SJSA1 (cell line): ENCODE results near the gene XKR8. TPM values are rescaled to one million over a fixed set of nuclear protein-coding genes. Genes with fewer than 3 reads are reported as not detected.

Experiments
- DNase-seq, 2 experiments: peaks; one replicate each; pipeline ENCODE4 v3.0.0-alpha.2; 2015 to 2020; ENCODE audit warnings: low spot score in 2 of 2, low read depth in 1 of 2
- H3K27ac ChIP-seq: fragments of 250-450 bp; sonication (Bioruptor Pico); 2 replicates; pipeline ENCODE4 v1.5.1; 2020; ENCODE audit warnings: mild to moderate bottlenecking, moderate library complexity
- H3K27me3 ChIP-seq: fragments of 250-450 bp; sonication (Bioruptor Pico); replicated peaks from 2 replicates; pipeline ENCODE4 v1.5.1; 2020; ENCODE audit warnings: mild to moderate bottlenecking, moderate library complexity
- H3K36me3 ChIP-seq: fragments of 250-450 bp; sonication (Bioruptor Pico); 2 replicates; pipeline ENCODE4 v1.5.1; 2020; ENCODE audit warnings: mild to moderate bottlenecking
- H3K4me1 ChIP-seq: fragments of 250-450 bp; sonication (Bioruptor Pico); replicated peaks from 2 replicates; pipeline ENCODE4 v1.6.1; 2021; ENCODE audit warnings: mild to moderate bottlenecking
- H3K4me3 ChIP-seq: fragments of 250-450 bp; sonication (Bioruptor Pico); 2 replicates; pipeline ENCODE4 v1.5.1; 2020; ENCODE audit warnings: mild to moderate bottlenecking
- H3K9me3 ChIP-seq: fragments of 250-450 bp; sonication (Bioruptor Pico); replicated peaks from 2 replicates; pipeline ENCODE4 v1.5.1; 2020; ENCODE audit warnings: mild to moderate bottlenecking
- total RNA-seq: library from RNA; depleted of rRNA; stranded (reverse); fragments of >200 nt; shearing (Covaris generic); gene quantifications from 2 replicates; pipeline ENCODE4 v1.2.3, GENCODE V29; 2014; rRNA removed

The XKR8 gene, protein sequence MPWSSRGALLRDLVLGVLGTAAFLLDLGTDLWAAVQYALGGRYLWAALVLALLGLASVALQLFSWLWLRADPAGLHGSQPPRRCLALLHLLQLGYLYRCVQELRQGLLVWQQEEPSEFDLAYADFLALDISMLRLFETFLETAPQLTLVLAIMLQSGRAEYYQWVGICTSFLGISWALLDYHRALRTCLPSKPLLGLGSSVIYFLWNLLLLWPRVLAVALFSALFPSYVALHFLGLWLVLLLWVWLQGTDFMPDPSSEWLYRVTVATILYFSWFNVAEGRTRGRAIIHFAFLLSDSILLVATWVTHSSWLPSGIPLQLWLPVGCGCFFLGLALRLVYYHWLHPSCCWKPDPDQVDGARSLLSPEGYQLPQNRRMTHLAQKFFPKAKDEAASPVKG
- total RNA-seq, result 2.9 and 4.9 TPM in 2 replicates

DNA sequence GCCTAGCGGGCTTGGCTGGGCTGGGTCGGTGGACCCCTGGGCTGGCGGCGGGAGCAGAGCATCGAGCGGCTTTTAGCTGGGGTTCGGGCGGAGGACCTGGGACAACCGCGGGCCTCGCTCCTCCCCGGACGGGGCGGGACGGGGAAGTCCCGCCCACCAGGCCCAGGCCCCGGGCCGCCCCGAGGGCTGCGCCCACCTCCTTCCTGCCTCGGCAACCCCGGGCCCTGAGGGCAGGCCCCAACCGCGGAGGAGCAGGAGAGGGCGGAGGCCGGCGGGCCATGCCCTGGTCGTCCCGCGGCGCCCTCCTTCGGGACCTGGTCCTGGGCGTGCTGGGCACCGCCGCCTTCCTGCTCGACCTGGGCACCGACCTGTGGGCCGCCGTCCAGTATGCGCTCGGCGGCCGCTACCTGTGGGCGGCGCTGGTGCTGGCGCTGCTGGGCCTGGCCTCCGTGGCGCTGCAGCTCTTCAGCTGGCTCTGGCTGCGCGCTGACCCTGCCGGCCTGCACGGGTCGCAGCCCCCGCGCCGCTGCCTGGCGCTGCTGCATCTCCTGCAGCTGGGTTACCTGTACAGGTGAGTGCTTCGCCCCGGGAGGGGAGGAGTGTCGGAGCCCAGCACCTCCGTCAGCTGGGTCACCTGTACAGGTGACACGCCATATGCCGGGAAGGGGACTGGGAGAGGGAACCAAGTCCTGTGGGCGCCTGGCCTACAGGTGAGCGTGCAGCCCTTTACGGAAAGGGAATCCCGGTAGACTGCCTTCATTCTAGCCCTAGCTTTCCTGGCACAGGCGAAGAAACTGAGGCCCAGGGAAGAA, at the start of gene XKR8:
XKR8 (plus strand) TSS at position 182 of the 812 bp plus-strand sequence; CDS start at position 279, 97 bp downstream.
- no peaks in the 10 kb centered on the region for H3K36me3 ChIP-seq
- DNase-seq, result peak; percentile 75 to 81
- H3K4me1 ChIP-seq, result peaks cover 25% of the 10 kb centered on the region
- H3K27me3 ChIP-seq, result no peaks in the 10 kb centered on the region
- H3K27ac ChIP-seq, result peak within 1 kb of the TSS; percentile 63
- H3K4me3 ChIP-seq, result peak within 1 kb of the TSS; percentile 59
- H3K9me3 ChIP-seq, result no peaks in the 10 kb centered on the region

DNA sequence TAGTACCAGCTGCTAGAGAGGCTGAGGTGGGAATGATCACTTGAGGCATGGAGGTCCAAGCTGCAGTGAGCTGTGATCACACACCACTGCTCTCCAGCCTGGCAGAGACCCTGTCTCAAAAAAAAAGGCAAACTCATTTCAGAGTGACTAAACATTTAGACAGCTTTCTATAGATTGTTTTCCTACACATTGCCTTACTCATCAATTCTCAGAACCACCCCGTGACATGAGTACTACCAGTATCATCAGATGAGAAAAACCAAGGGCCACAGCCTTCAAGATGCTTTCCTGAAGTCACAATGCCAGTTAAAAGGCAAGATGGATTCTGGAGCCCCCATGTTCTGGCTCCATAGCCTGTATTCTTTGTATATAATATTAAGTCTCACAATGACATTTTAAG, 47.3 kb upstream of the XKR8 start:
- Histone ChIP-seq H3K27me3 (no peaks in the 10 kb centered on the region), H3K27ac (no peak overlapping the region), H3K4me1 (peaks cover 3% of the 10 kb centered on the region; the same call in 1 of the 2 replicates), H3K4me3 (no peak overlapping the region), H3K36me3 (peaks cover 19% of the 10 kb centered on the region), H3K9me3 (peaks cover 6% of the 10 kb centered on the region)
- DNase-seq, result no peak

DNA sequence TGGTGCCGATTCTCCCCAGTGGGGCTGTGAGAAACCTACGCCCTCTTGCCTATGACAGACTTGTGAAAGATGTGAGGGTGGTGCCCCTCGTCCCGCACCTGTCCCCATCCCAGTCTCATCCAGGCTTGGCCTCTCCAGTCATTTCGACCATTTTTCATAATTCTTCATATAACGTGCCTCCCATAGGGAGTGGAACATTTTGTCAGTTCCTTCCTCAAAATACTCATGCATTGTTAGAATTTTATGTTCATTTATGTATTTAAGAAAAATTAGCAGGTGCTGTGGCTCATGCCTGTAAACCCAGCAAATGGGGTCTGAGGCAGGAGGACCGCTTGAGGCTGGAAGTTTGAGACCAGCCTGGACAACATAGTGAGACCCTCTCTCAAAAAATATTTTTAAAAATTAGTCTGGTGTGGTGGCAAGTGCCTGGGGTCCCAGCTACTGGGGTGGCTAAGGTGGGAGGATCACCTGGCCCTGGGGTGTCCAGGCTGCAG, 44.6 kb upstream of the XKR8 start:
- H3K4me1 ChIP-seq, result peaks cover 3% of the 10 kb centered on the region; the same call in 1 of the 2 replicates
- H3K9me3 ChIP-seq, result peaks cover 6% of the 10 kb centered on the region
- H3K27me3 ChIP-seq, result peaks cover 3% of the 10 kb centered on the region; the same call in 1 of the 2 replicates
- no peak for DNase-seq
- H3K36me3 ChIP-seq, result peaks cover 3% of the 10 kb centered on the region
- H3K27ac ChIP-seq, result no peak overlapping the region
- H3K4me3 ChIP-seq, result peak overlapping the region; percentile 64

DNA sequence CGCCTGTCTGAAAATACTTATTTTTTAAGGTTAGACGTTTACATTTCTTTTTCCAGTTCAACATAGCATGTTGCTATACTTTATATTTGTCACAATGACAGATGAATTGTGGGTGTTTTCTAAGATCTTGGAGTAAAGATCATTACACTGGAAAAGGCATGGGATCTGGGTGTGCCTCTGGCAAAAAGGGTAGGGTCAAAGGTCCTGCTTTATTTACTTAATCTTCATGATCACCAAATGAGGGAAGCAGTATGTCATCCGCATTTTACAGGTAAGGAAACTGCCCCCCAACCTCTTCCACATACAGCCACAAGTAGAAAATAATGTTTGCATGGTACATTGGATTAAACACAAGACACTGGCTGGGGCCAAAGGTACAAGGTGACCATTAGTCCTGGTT, 37.5 kb upstream of the XKR8 start:
- Histone ChIP-seq H3K4me1 (no peaks in the 10 kb centered on the region), H3K9me3 (no peaks in the 10 kb centered on the region), H3K27me3 (peaks cover 3% of the 10 kb centered on the region; the same call in 1 of the 2 replicates), H3K4me3 (no peak overlapping the region), H3K36me3 (no peaks in the 10 kb centered on the region), H3K27ac (no peak overlapping the region)
- DNase-seq, result no peak

DNA sequence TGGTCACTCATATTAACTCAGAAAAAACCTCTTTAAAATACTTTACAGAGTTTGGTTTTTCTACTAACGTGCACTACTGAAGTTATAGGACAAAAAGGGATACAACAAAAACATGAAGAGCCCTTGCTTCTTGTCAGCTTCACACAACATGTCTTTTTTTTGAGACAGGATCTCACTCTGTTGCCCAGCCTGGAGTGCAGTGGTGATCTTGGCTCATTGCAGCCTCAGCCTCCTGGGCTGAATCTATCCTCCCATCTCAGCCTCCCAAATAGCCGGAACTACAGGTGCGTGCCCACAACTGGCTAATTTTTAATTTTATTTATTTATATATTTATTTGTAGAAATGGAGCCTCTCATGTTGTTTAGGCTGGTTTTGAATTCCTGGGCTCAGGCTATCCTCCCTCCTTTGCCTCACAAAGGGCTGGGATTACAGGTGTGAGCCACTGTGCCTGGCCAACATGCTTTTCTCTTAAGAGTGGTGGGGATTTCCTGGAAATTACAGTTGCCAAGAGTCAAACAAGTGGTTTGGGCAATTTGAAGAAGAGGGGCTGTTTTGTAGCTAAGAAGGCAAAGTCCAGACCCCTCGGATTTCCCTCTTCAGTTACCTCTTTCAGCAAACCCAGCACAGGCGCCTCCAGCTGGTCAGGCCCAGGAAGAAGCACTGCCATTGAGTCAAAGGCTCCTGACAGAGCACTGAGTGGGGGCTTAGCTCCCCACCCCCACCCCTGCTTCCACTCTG, 31.4 kb upstream of the XKR8 start:
- no peak overlapping the region for H3K4me3 ChIP-seq
- H3K36me3 ChIP-seq, result no peaks in the 10 kb centered on the region
- no peak overlapping the region for H3K27ac ChIP-seq
- H3K27me3 ChIP-seq, result no peaks in the 10 kb centered on the region
- no peaks in the 10 kb centered on the region for H3K4me1 ChIP-seq
- H3K9me3 ChIP-seq, result no peaks in the 10 kb centered on the region
- DNase-seq, result no peak

DNA sequence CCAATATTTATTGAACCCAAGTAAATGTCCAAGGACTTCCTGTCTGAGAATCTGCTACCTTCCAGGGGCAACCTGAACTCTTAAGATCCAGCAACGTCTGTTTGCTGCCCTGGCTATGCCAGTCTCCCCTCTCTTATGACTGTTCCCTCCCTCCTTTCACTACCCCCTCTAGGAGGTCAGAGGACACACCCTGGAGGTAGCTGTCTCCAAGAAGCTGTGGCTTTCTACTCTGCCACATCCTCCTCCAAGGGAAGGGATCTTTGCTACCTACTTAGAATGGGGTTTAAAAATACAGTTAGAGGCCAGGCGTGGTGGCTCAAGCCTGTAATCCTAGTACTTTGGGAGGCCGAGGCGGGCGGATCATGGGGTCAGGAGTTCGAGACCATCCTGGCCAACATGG, 28.6 kb upstream of the XKR8 start:
- Histone ChIP-seq H3K36me3 (no peaks in the 10 kb centered on the region), H3K4me3 (no peak overlapping the region), H3K27ac (no peak overlapping the region), H3K27me3 (no peaks in the 10 kb centered on the region), H3K4me1 (no peaks in the 10 kb centered on the region), H3K9me3 (no peaks in the 10 kb centered on the region)
- DNase-seq, result no peak

DNA sequence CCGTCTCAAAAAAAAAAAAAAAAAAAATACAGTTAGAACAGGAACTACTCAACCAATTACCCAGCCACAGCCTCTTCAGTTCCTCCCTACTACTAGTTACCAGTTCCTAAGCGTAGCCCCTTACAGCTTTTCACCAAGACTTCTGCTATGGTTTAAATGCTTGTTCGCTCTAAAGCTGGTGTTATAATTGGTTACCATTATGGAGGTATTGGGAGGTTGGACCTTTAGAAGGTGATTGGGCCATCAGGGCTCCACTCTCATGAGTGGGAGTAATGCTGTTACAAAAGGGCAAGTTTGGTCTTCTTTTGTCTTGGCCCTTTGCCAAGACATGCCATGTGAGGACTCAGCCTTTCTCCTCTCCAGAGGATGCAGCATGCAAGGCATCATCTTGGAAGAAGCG, 28.0 kb upstream of the XKR8 start:
- no peaks in the 10 kb centered on the region for H3K4me1 ChIP-seq
- H3K36me3 ChIP-seq, result no peaks in the 10 kb centered on the region
- H3K27me3 ChIP-seq, result no peaks in the 10 kb centered on the region
- H3K27ac ChIP-seq, result no peak overlapping the region
- no peak for DNase-seq
- H3K4me3 ChIP-seq, result no peak overlapping the region
- no peaks in the 10 kb centered on the region for H3K9me3 ChIP-seq

DNA sequence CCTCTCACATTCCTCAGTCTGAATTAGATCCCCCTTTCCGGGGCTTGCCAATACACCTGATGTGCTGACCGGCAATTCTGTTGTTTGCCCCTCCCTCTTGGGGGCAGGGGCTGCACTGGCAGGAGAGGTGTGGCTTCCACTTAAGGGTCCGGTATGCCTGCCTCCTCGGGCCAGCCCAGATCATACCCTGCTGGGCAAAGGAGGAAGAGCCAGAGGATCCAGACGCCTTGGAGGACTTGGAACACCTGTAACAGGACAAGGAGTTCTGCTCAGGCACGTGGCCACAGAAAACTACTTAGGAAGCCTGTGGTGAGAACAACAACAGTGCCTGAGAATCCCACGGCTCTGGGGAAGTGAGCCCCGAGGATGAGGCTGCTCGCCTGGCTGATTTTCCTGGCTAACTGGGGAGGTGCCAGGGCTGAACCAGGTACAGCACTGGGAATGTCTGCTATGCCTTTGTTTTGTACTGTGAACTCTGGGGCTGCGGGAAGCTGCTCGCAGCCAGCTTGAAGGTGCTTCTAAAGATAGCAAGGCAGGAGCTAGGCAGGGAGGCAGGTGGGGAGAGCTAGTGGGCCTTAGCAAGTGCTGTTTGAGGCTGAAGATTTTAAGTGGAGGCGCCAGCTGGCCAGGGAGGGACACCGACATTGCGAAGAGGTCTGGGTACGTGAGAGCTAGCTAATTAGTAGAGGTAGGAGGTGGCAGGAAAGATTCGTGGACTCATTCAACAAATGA, 24.8 kb upstream of the XKR8 start, which contains the start of gene SMPDL3B:
SMPDL3B (plus strand) TSS at position 183 of the 732 bp plus-strand sequence; CDS start at position 367, 184 bp downstream.
- no peaks in the 10 kb centered on the region for H3K36me3 ChIP-seq
- no peak for DNase-seq
- no peak within 1 kb of the TSS for H3K4me3 ChIP-seq
- no peak within 1 kb of the TSS for H3K27ac ChIP-seq
- peaks cover 7% of the 10 kb centered on the region; the same call in 1 of the 2 replicates for H3K4me1 ChIP-seq
- H3K27me3 ChIP-seq, result no peaks in the 10 kb centered on the region
- no peaks in the 10 kb centered on the region for H3K9me3 ChIP-seq

DNA sequence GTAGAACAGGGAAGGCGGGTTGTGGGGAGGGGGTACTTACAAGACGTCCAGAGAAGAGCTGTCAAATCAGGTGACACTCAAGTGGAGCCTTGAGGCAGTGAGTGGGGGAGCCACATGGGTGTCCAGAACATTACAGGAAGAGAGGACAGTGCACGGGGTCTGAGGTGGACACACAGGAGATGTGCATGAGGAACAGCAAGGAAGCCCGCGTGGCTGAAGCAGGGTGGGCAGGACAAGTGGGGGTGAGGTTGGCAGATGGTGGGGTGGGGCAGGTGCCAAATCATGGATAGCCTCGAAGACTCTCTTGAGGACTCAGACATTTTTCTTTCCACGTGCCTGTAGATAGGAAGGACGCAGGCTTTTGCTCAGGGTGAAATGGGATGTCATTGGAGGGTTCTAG, 24.1 kb upstream of the XKR8 start:
- DNase-seq, result no peak
- no peaks in the 10 kb centered on the region for H3K36me3 ChIP-seq
- no peaks in the 10 kb centered on the region for H3K27me3 ChIP-seq
- H3K27ac ChIP-seq, result no peak overlapping the region
- peaks cover 7% of the 10 kb centered on the region; the same call in 1 of the 2 replicates for H3K4me1 ChIP-seq
- no peaks in the 10 kb centered on the region for H3K9me3 ChIP-seq
- no peak overlapping the region for H3K4me3 ChIP-seq

DNA sequence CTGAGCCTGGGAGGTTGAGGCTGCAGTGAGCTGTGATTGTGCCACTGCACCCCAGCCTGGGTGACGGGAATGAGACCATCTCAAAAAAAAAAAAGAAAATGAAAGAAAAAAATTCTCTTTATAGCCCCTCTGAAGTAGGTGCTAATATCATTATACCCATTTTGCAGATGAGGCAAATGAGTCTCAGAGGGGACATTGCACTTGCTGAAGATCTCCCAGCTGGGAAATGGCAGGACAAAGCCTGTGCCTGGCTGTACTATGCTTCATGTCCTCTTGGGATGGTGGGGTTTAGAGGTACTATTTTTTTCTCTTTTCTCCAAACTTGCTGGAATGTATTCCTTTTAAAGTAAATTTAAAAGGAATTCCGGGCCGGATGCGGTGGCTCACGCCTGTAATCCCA, 23.4 kb upstream of the XKR8 start:
- DNase-seq, result no peak
- Histone ChIP-seq H3K36me3 (no peaks in the 10 kb centered on the region), H3K27ac (no peak overlapping the region), H3K4me1 (peaks cover 7% of the 10 kb centered on the region; the same call in 1 of the 2 replicates), H3K4me3 (no peak overlapping the region), H3K27me3 (no peaks in the 10 kb centered on the region), H3K9me3 (no peaks in the 10 kb centered on the region)

DNA sequence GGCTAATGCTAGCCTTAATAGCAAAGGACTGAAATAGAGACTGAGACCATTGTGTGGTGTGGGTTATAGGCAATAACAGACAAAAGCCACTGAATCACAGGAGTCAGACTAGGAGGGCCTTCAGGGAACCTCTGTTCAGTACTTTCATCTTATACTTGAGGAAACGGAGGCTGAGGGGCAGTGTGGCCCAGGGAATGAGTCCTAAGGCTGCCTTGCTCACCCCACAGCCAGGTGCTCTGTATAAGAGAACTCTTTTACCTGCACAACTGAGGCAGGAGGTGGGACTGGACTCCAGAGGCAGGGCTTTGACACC, 22.3 kb upstream of the XKR8 start:
- Histone ChIP-seq H3K9me3 (no peaks in the 10 kb centered on the region), H3K27ac (no peak overlapping the region), H3K36me3 (no peaks in the 10 kb centered on the region), H3K4me1 (peaks cover 7% of the 10 kb centered on the region; the same call in 1 of the 2 replicates), H3K4me3 (no peak overlapping the region), H3K27me3 (no peaks in the 10 kb centered on the region)
- no peak for DNase-seq

DNA sequence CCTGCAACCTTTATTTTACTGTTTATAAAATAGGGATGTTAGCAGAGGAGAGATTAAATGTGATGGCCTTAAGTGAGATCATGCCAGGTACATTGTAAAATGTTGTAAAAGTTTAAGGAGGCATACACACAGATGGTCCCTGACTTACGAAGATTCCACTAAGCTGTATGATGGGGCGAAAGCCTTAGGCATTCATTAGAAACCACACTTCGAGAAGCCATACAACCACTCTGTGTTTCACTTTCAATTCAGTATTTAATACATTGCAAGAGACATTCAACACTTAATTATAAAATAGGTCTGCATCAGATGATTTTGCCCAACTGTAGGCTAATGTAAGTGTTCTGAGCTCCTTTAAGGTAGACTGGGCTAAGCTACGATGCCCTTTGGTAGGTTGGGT, 21.3 kb upstream of the XKR8 start:
- H3K4me1 ChIP-seq, result peaks cover 7% of the 10 kb centered on the region; the same call in 1 of the 2 replicates
- no peak overlapping the region for H3K4me3 ChIP-seq
- H3K9me3 ChIP-seq, result no peaks in the 10 kb centered on the region
- DNase-seq, result no peak
- no peak overlapping the region for H3K27ac ChIP-seq
- H3K27me3 ChIP-seq, result no peaks in the 10 kb centered on the region
- H3K36me3 ChIP-seq, result no peaks in the 10 kb centered on the region

DNA sequence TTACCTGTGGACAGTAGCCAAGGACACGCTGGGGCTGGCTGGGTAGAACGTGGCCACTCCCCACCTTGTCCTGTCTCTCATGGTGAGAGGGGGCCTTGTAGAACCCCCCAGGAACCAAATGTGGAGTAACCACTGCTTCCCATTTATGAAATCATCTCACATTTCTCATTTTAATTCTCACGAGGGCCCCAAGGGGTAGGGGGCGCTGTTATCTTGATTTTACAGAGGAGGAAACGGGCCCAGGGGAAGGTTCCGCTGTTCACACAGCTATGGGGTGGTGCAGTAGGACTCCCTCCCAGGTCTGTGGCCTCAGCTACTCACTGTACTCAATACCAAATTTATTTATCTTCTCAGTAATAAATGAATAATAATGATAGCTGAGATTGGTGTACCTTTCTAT, 19.5 kb upstream of the XKR8 start:
- no peak overlapping the region for H3K27ac ChIP-seq
- DNase-seq, result no peak
- no peaks in the 10 kb centered on the region for H3K27me3 ChIP-seq
- H3K36me3 ChIP-seq, result no peaks in the 10 kb centered on the region
- no peaks in the 10 kb centered on the region for H3K9me3 ChIP-seq
- H3K4me3 ChIP-seq, result no peak overlapping the region
- H3K4me1 ChIP-seq, result peaks cover 7% of the 10 kb centered on the region; the same call in 1 of the 2 replicates
